ENCODE data around the gene NOS3. TPM values are rescaled to one million over a fixed set of nuclear protein-coding genes. Genes with fewer than 3 reads are reported as not detected.

The NOS3 gene
- total RNA-seq, 2 donors from 2014 or later: 4.0 to 4.2 TPM

DNA sequence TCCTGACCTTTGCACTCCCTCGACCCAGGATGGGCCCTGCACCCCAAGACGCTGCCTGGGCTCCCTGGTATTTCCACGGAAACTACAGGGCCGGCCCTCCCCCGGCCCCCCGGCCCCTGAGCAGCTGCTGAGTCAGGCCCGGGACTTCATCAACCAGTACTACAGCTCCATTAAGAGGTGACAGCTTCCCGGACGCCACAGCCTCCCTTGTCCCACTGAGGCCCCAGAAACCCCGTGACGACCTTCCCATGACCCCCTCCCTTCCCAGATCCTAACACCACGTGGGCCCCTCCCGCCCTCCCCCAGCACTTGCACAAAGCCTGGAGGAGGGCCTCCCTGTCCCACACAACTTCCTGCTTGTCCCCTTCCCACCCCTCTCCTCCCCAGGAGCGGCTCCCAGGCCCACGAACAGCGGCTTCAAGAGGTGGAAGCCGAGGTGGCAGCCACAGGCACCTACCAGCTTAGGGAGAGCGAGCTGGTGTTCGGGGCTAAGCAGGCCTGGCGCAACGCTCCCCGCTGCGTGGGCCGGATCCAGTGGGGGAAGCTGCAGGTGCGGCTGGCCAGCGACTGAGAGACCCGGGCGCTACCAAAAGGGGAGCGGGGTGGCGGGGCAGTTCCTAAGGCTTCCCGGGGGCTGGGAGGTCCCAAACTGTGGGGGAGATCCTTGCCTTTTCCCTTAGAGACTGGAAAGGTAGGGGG is 5.7 kb downstream of the NOS3 start:
- intact Hi-C loops (cut with DNase I): no loop called here
- no peak for DNase-seq
- Histone ChIP-seq H3K4me1 (no peaks in the 10 kb centered on the region), H3K9me3 (no peaks in the 10 kb centered on the region), H3K27ac (no peak overlapping the region), H3K4me3 (no peak overlapping the region), H3K9ac (ENCODE audit: low read depth in 2 of 2, low read length in 2 of 2) (no peak overlapping the region), H3K36me3 (no peaks in the 10 kb centered on the region), H3K27me3 (no peaks in the 10 kb centered on the region)
- TF ChIP-seq, protein P1, sequence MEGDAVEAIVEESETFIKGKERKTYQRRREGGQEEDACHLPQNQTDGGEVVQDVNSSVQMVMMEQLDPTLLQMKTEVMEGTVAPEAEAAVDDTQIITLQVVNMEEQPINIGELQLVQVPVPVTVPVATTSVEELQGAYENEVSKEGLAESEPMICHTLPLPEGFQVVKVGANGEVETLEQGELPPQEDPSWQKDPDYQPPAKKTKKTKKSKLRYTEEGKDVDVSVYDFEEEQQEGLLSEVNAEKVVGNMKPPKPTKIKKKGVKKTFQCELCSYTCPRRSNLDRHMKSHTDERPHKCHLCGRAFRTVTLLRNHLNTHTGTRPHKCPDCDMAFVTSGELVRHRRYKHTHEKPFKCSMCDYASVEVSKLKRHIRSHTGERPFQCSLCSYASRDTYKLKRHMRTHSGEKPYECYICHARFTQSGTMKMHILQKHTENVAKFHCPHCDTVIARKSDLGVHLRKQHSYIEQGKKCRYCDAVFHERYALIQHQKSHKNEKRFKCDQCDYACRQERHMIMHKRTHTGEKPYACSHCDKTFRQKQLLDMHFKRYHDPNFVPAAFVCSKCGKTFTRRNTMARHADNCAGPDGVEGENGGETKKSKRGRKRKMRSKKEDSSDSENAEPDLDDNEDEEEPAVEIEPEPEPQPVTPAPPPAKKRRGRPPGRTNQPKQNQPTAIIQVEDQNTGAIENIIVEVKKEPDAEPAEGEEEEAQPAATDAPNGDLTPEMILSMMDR (IDR thresholded peaks at IDR 0.05): no peak

- H3K36me3 ChIP-seq: no peaks in the 10 kb centered on the region
- no peak overlapping the region for H3K27ac ChIP-seq
- H3K4me1 ChIP-seq: no peaks in the 10 kb centered on the region
- no peak overlapping the region for H3K4me3 ChIP-seq
- no peak overlapping the region for H3K9ac ChIP-seq (ENCODE audit: low read depth in 2 of 2, low read length in 2 of 2)
- H3K9me3 ChIP-seq: no peaks in the 10 kb centered on the region
- intact Hi-C loops (cut with DNase I): no loop called here
- DNase-seq: no peak
- TF ChIP-seq, protein P1 (IDR thresholded peaks at IDR 0.05): no peak
- H3K27me3 ChIP-seq: no peaks in the 10 kb centered on the region
These were observed 6.3 kb downstream of the NOS3 start for GRCh38 chr7:150997075-150997511.

GRCh38 chr7:150997817-150998216 is 7.0 kb downstream of the NOS3 start:
- TF ChIP-seq, protein P1 (IDR thresholded peaks at IDR 0.05): no peak
- DNase-seq: no peak
- intact Hi-C loops (cut with DNase I): no loop called here
- Histone ChIP-seq H3K4me1 (no peaks in the 10 kb centered on the region), H3K27me3 (no peaks in the 10 kb centered on the region), H3K27ac (no peak overlapping the region), H3K9me3 (no peaks in the 10 kb centered on the region), H3K36me3 (no peaks in the 10 kb centered on the region), H3K4me3 (no peak overlapping the region), H3K9ac (ENCODE audit: low read depth in 2 of 2, low read length in 2 of 2) (no peak overlapping the region)

DNA sequence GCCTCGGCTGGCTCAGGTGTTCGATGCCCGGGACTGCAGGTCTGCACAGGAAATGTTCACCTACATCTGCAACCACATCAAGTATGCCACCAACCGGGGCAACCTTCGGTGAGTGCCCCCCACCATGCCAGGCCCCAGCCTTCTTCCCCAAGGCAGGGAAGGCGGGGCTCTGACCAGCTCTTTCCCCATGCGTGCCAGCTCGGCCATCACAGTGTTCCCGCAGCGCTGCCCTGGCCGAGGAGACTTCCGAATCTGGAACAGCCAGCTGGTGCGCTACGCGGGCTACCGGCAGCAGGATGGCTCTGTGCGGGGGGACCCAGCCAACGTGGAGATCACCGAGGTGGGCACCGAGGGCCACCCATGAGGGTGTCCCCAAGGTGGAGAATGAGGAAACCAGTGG is 7.5 kb downstream of the NOS3 start:
- DNase-seq: no peak

GRCh38 chr7:150999001-150999400 is 8.2 kb downstream of the NOS3 start:
- Histone ChIP-seq H3K36me3 (no peaks in the 10 kb centered on the region), H3K9ac (ENCODE audit: low read depth in 2 of 2, low read length in 2 of 2) (no peak overlapping the region), H3K9me3 (no peaks in the 10 kb centered on the region), H3K4me3 (no peak overlapping the region), H3K27me3 (no peaks in the 10 kb centered on the region), H3K4me1 (no peaks in the 10 kb centered on the region), H3K27ac (no peak overlapping the region)
- intact Hi-C loops (cut with DNase I): no loop called here
- DNase-seq: no peak
- TF ChIP-seq, protein P1 (IDR thresholded peaks at IDR 0.05): no peak

More for the DNA sequence above, 7.5 kb downstream of the NOS3 start:
- H3K9ac ChIP-seq (ENCODE audit: low read depth in 2 of 2, low read length in 2 of 2): no peak overlapping the region
- TF ChIP-seq, protein P1 (IDR thresholded peaks at IDR 0.05): no peak
- no peaks in the 10 kb centered on the region for H3K36me3 ChIP-seq
- no peak overlapping the region for H3K4me3 ChIP-seq
- no peaks in the 10 kb centered on the region for H3K27me3 ChIP-seq
- H3K4me1 ChIP-seq: no peaks in the 10 kb centered on the region
- H3K27ac ChIP-seq: no peak overlapping the region
- intact Hi-C loops (cut with DNase I): no loop called here
- no peaks in the 10 kb centered on the region for H3K9me3 ChIP-seq

All from colonic mucosa (tissue), 4 donors.